Prostate gland (tissue), 2 donors: ENCODE results near the gene CTNNA2. TPM values are rescaled to one million over a fixed set of nuclear protein-coding genes. Genes with fewer than 3 reads are reported as not detected.

Experiments used
- DNase-seq: peaks from one replicate; pipeline ENCODE4 v3.0.0-alpha.2; 2019; ENCODE audit warnings: low spot score
- H3K27ac ChIP-seq, 2 donors: fragments of 200-600 bp; sonication (generic); 2 replicates each; pipeline ENCODE4 v1.5.1; 2017 to 2019
- H3K27me3 ChIP-seq: fragments of 200-600 bp; sonication (generic); replicated peaks from 2 replicates; pipeline ENCODE4 v1.5.1; 2019; ENCODE audit not compliant: insufficient read depth
- H3K36me3 ChIP-seq, 2 donors: fragments of 200-600 bp; sonication (generic); 1 replicate in 1 of 2; 2 replicates in 1 of 2; pipeline versions ENCODE4 v1.5.1 to v1.8.1; 2017 to 2019
- H3K4me1 ChIP-seq: fragments of 200-600 bp; sonication (generic); replicated peaks from 2 replicates; pipeline ENCODE4 v1.5.1; 2019
- H3K4me3 ChIP-seq, 2 donors: fragments of 200-600 bp; sonication (generic); 2 replicates each; pipeline ENCODE4 v1.5.1; 2017 to 2019
- H3K9me3 ChIP-seq: fragments of 200-600 bp; sonication (generic); 2 replicates; pipeline ENCODE4 v1.5.1; 2017
- CTCF ChIP-seq, 4 experiments: fragments of 200-600 bp in 2 of 4; fragments of 450-650 bp in 2 of 4; sonication (generic) in 2 of 4; IDR thresholded peaks; 1 replicate in 3 of 4; 2 replicates in 1 of 4; pipeline ENCODE4 v1.5.1; 2016 to 2019; ENCODE audit warnings: antibody characterized with exemption in 4 of 4, mild to moderate bottlenecking in 2 of 4, moderate library complexity in 2 of 4
- POLR2A ChIP-seq: fragments of 450-650 bp; IDR thresholded peaks from one replicate; pipeline ENCODE4 v1.6.1; 2016; ENCODE audit warnings: antibody characterized with exemption, mild to moderate bottlenecking
- POLR2AphosphoS5 ChIP-seq: sonication (generic); formaldehyde crosslinking; IDR thresholded peaks from one replicate; pipeline ENCODE4 v1.6.1; 2017; ENCODE audit warnings: antibody characterized with exemption
- WGBS: methylation state at CpG from one replicate; pipeline ENCODE4 v1.1.5; 2018; 5-methylcytosine and 5-hydroxymethylcytosine counted together
- intact Hi-C: fragments of 100-400 bp; cut with DNase I; formaldehyde crosslinking; loops from one replicate; pipeline ENCODE4 v1.14.2; 2022
- total RNA-seq, 2 donors: library from RNA; depleted of rRNA; stranded (reverse); fragments of >200 nt; gene quantifications; one replicate each; pipeline ENCODE4 v1.1.0, GENCODE V29; 2016

CTNNA2 gene
- total RNA-seq, 2 donors from 2014 or later = 24.3 TPM; not detected in 1

GRCh38 chr2:79716266-79716665, 203.4 kb downstream of the CTNNA2 start:
- intact Hi-C loops = no loop called here
- no peaks in the 10 kb centered on the region for H3K9me3 ChIP-seq
- no peak overlapping the region for H3K27ac ChIP-seq
- 62% methylated on average over 4 of the region's 4 CpGs for WGBS
- no peaks in the 10 kb centered on the region for H3K36me3 ChIP-seq
- no peak for DNase-seq
- no peak overlapping the region for H3K4me3 ChIP-seq
- H3K4me1 ChIP-seq = no peaks in the 10 kb centered on the region
- TF ChIP-seq POLR2AphosphoS5 (no peak), CTCF (IDR thresholded peaks at IDR 0.05) (no peak), POLR2A (no peak)
- H3K27me3 ChIP-seq = no peaks in the 10 kb centered on the region

GRCh38 chr2:79717364-79718007, 204.6 kb downstream of the CTNNA2 start:
- Histone ChIP-seq H3K36me3 (no peaks in the 10 kb centered on the region), H3K9me3 (no peaks in the 10 kb centered on the region), H3K27ac (no peak overlapping the region), H3K27me3 (no peaks in the 10 kb centered on the region), H3K4me3 (no peak overlapping the region), H3K4me1 (no peaks in the 10 kb centered on the region)
- no peak for TF ChIP-seq POLR2AphosphoS5
- TF ChIP-seq POLR2A = no peak
- TF ChIP-seq CTCF (IDR thresholded peaks at IDR 0.05) = no peak
- no peak for DNase-seq
- 71% methylated on average over 5 of the region's 5 CpGs for WGBS
- intact Hi-C loops = no loop called here

GRCh38 chr2:79721061-79721460, 208.2 kb downstream of the CTNNA2 start:
- DNase-seq = no peak
- Histone ChIP-seq H3K27me3 (no peaks in the 10 kb centered on the region), H3K4me1 (no peaks in the 10 kb centered on the region), H3K9me3 (no peaks in the 10 kb centered on the region), H3K27ac (no peak overlapping the region), H3K36me3 (no peaks in the 10 kb centered on the region), H3K4me3 (no peak overlapping the region)
- TF ChIP-seq POLR2A (no peak), CTCF (IDR thresholded peaks at IDR 0.05) (no peak), POLR2AphosphoS5 (no peak)
- intact Hi-C loops = no loop called here
- 85% methylated on average over 1 of the region's 1 CpG for WGBS

GRCh38 chr2:79721966-79722365, 209.1 kb downstream of the CTNNA2 start:
- Histone ChIP-seq H3K4me3 (no peak overlapping the region), H3K9me3 (no peaks in the 10 kb centered on the region), H3K27me3 (no peaks in the 10 kb centered on the region), H3K4me1 (no peaks in the 10 kb centered on the region), H3K27ac (no peak overlapping the region), H3K36me3 (no peaks in the 10 kb centered on the region)
- no peak for DNase-seq
- 84% methylated on average over 3 of the region's 3 CpGs for WGBS
- intact Hi-C loops = no loop called here
- no peak for TF ChIP-seq POLR2AphosphoS5
- no peak for TF ChIP-seq CTCF (IDR thresholded peaks at IDR 0.05)
- TF ChIP-seq POLR2A = no peak

- no peaks in the 10 kb centered on the region for H3K36me3 ChIP-seq
- H3K4me1 ChIP-seq = no peaks in the 10 kb centered on the region
- 74% methylated on average over 2 of the region's 2 CpGs for WGBS
- TF ChIP-seq POLR2A (no peak), POLR2AphosphoS5 (no peak), CTCF (IDR thresholded peaks at IDR 0.05) (no peak)
- intact Hi-C loops = no loop called here
- no peaks in the 10 kb centered on the region for H3K9me3 ChIP-seq
- H3K27ac ChIP-seq = no peak overlapping the region
- DNase-seq = no peak
- H3K4me3 ChIP-seq = no peak overlapping the region
- H3K27me3 ChIP-seq = no peaks in the 10 kb centered on the region
Measured at GRCh38 chr2:79723830-79724229, 211.0 kb downstream of the CTNNA2 start.
